GM21381 (cell line): ENCODE results near the gene FOXL2.

Experiments
- ATAC-seq: cut with Tn5 transposase; IDR thresholded peaks from one replicate; pipeline ENCODE4 v1.9.1; 2021; ENCODE audit warnings: mild to moderate bottlenecking, moderate library complexity; ENCODE audit not compliant: unreplicated experiment

Gene FOXL2

DNA sequence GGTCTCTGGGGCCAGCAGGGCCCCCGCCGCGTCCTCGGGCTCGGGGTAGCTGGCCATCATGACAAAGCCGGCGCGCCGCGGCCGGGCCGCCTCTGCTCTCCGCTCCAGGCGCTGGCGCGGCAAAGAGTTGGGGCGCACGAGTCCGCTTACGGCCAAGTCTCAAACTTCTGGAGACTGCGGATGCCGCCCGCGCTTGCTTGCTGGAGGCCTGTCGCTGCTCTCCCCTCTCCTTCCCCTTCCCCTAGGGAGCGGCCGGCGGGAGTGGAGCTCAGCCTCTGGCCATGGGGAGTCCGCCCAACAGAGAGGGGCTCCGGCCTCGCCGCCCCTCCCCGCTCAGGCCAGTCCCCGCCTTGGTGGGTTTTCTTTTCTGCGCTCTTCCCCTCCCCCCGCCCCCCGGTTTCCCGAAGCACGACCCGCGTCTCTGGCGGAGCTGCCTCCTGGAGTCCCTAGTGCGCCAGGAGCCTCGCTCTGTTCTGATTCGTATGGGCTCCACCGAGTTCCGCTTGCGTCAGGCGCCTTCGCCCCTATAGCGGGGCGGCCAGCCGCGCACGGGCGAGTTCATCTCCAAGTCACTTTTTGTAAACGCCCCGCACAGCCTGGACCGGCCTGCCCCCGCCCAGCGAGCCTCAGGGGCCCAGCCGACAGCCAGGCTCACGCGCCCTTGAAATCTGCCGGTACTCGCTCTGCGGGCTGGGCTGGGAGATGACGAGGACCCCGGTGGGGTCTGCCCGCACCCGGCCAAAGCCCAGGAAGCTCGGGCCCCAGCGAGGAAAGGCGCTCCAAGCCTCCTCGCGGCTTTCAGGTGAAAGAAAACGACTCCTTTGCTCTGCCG lies at the start of gene FOXL2, which contains the start of gene FOXL2NB:
Gene FOXL2, minus strand, starts transcription at position 475 of the 832 bp plus-strand sequence. Its CDS starts 415 bp downstream, at position 60.
Gene FOXL2NB, plus strand, starts transcription at position 555 of the 832 bp plus-strand sequence. Its CDS starts 148 bp downstream, at position 703.
- no peak for ATAC-seq

DNA sequence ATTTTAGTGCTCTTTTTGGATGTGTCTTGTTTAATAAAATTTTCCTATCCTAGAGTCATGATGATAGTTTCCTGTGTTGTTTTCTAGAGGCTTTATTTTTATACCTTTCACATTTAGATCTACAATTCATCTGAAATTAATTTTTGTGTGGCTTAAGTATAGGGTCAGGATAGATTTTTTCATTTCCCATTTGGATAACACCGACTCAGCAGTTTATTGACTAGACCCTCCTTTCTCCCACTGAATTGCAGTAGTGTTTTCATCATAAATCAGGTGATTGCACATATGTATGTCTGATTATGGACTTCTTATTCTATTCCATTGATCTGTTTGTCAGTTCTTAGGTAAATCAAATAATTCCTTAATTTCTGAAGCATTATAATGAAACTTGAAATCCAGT lies 48.8 kb upstream of the FOXL2 start:
- no peak for ATAC-seq

DNA sequence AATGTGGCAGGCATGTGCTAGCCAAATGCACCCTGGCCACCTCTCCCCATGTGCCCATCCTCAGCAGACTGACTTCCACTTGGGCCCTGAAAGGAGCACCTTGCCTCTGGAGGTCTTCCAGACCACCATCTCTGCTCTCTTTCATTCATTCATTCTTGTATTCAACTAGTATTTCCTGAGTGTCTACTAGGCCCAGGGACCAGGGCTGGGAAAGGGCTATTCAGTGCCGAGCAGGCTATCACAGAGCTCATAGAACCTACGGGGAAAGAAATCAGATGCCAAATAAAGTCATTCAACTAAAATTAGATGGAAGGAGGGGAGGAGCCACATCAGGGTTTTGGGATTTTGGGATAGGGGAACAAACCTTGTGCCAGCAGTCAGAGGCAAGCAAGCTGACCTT lies 40.2 kb upstream of the FOXL2 start:
- ATAC-seq: no peak

DNA sequence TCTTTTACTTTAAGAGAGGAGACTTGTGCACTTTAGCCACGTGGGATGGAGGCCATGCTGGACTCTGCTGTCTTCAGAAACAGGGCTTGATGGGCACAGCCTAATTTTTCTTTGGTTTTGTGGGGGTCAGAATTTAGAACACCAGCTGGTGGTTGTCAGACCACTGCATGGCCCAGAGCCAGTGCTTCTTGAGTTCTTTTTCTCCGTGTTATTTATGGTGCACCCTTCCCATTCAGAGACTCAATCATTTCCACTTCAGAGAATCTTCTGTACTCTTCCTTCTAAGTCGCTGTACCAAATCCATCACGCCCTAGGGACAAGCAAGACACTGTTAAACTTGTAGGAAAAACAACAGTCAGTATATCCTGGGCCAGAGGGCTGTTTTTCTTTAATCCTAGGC lies 39.0 kb upstream of the FOXL2 start:
- no peak for ATAC-seq

DNA sequence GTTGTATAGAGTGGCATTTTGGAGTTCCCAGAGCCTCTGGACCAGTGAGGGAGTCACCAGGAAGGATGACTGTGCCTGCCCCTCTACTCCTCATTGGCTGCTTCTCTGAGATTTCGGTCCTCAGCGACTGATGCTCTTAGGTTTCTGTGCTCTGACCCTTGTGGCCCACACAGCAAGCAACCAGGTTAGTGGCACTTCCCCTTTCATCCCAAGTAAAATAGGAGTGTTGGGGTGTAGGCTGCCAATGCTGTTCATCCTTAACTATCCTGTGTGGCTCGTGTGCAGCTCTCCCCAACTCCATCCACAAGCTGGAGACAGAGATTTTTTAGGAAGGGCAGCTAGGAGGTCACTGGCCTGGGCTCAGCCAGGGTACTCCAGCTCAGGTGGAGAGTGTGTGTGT lies 37.9 kb upstream of the FOXL2 start:
- no peak for ATAC-seq

DNA sequence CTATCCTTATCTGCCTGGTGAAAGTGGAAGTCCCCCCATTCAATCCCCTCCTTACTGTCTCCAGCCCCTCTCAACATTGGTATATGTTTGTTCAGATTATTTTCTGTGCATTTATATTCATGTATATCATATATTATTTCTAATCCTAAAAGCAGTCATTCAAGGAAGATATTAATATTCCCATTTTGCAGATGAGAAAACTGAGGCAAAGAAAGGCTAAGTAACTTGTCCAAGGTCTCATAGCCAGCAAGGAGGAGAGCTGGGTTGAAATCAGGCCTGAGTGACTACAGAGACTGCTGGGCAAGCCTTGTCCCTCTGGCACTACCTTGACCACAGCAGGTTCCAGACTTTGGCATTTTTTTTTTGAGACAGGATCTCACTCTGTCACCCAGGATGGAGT lies 29.1 kb upstream of the FOXL2 start:
- ATAC-seq: no peak

DNA sequence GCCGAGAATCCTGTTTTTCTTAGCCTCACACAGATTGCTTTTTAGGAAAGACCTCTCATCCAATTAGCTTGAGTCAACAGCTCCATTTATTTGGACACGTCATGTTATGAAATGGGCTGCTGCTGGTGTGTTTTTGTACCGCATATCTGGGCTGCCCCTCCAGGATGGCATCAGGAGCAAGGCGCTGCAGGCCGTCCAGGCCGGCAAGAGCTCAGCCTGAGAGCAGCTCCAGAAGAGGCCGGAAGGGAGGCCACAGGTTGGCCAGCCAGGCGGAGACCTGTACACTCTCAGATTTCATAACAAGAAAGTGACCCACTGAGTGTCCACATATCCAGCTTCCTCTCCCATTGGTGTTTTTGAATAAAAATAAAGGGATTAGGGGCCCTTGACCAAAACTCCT lies 28.4 kb upstream of the FOXL2 start:
- no peak for ATAC-seq

DNA sequence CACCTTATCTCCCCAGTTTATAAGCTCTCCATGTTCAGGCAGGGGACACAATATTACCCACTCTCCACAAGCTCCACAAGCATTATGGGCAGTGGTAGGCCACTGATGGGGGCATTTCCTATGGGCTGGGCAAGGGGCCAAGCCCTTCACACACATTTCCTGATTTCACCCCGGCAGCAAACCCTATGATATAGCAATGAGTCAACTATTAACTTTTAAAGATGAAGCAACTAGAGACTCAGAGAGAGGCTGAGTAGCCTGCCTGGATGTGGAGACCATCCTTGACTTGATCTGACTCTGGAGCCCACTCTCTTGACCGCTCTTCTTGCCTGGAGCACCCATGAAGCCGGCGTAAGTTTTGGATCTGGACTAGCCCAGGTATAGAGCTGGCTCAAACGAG lies 27.5 kb upstream of the FOXL2 start:
- ATAC-seq: no peak

DNA sequence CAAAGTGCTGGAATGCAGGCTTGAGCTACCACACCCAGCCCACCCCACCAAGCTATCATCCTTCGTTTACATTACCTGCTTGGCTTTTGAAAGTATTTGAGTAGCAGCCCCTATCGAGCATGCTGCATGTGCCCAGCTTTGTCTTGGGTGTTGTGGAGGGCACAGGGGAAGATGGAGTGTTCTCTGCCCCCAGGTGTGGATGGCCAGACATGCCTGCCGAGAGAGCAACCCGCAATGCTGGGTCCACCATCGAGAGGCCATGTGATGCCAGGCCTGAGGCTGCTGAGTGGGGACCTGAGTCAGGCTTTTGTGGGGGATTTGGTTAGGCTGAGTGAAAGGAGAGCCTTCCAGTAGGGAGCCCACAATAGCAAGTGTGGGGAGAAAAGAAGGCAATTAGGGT lies 26.0 kb upstream of the FOXL2 start:
- no peak for ATAC-seq

DNA sequence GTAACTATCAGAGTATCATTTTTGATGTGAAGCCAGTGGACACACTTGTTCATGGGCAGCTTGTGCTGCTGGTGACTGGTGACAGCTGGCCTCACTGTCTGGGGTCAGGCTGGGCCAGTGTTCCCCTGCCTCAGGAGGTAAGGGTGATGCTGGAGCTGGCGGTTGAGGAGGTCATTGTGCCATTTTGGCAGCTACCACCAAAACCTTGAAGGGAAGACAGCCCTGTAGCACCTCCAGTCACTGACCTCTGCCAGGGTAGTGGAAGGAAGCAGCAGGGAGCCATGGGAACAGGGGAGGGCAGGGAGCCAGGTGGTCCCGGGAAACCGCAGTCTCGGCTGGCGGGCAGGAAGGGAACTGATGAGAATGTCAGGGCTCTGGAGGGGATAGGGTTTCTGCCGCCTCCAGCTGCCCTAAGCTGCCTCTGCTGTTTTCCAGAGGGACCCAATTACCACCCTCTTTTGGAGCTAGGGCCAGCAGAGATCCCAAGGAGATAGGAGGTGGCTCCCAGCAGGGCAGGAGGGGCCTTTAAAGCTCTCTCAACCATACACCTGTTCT lies 24.9 kb upstream of the FOXL2 start:
- ATAC-seq: no peak

DNA sequence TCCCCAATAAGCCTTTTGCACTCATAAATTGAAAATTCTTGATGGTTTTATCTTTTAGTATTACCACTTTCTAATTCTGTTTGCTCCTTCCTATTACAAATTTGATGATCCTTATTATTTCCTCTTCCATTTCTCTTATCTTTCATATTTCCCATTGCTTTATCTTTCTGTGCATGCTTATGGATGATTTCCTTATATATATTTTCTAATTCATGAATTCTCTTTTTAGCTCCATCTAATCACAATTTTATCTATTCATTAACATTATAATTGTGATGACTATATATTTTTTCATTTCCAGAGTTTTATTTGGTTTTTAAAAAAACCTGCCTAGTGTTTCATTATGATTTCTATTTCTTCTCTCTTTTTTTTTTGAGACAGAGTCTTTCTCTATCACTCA lies 18.0 kb upstream of the FOXL2 start:
- ATAC-seq: no peak

DNA sequence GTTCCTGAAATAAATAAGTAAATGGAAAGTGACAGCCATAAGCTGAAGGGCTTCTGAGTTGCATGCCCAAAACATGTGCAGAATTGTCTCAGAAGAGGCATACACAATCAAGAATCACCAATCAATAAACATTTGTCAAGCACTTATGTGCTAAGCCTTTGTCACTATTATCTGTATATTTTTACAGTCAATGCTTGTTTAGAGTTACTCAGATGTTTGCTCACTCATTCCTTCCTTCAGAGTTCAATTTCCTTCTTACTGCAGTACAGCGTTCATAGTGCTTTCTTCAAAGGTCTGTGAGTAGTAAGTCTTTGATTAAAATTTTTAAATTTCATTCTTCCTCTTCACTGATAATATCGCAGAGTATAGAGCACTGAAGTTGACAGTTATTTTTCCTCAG lies 17.3 kb upstream of the FOXL2 start:
- no peak for ATAC-seq

DNA sequence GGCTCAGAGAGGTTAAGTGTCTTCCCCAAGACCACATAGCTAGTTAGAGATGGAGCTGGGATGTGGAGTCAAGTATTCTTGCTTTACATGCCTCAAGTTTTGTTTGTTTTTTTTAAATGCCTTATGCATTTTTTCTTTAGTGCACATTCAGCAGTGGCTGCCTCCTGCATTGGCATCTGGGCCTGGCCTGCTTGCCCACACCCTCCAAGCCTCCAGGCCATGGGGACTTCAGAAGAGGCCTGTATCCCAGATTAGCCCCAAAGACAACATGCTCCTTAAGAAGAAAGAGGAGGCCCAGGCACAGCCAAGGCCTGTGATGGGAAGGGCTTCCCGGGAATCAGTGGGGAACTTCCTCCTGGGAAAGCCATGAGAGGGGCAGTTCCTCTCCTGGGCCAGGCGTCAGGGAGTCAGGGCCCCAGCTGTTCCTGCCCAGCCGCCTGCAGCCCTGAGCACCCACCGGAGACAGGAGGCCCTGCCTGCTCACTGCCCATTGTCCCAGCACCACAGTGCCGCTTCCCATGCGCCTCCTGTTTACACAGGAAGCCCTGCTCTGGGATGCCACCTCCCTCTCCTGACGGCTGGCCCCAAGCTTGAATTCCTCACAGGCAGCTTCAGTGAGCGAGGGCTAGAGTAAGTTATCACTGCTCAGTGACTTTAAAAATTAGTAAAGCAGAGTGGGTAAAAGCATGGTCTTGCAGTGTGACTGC lies 16.1 kb upstream of the FOXL2 start:
- ATAC-seq: no peak

DNA sequence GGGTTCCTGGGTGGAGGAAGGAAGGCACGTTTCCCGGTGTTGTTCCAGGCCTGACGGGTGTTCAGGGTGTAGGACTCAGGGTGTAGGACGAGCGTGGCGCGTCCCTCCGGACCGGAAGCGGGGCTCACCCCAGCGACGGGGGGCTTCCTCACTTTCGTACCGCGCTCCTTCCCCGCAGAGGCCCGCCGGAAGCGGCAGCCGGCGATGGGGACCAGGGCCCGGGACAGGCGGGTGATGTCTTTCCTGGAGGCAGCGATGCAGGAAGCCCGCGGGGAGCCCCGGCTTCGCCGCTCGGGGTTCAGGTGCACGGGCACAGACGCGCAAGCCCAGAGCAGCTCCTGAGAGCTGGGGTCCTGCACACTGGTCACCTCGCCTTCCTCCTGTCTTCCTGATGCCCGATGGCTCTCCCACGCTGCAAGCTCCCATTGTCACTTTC lies 13.5 kb upstream of the FOXL2 start:
- no peak for ATAC-seq

DNA sequence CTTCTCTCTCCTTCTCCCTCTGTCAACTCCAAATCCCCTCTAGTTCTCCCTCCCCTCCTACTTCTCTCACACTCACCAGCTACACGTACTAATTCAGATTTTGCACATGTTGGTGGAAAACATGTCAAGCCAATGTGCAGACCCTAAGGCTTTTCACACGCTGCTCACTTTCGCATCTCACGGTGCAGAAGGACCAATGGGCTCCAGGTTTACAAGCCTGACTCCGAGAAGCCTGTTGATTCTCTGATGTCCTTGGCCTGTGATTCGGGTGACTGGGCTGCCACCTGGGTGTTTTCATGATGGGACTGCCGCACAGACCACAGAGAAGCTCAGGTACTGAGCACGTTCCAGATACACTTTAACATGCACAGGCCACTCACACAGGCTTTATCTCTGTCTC lies 3.8 kb upstream of the FOXL2 start:
- ATAC-seq: no peak

DNA sequence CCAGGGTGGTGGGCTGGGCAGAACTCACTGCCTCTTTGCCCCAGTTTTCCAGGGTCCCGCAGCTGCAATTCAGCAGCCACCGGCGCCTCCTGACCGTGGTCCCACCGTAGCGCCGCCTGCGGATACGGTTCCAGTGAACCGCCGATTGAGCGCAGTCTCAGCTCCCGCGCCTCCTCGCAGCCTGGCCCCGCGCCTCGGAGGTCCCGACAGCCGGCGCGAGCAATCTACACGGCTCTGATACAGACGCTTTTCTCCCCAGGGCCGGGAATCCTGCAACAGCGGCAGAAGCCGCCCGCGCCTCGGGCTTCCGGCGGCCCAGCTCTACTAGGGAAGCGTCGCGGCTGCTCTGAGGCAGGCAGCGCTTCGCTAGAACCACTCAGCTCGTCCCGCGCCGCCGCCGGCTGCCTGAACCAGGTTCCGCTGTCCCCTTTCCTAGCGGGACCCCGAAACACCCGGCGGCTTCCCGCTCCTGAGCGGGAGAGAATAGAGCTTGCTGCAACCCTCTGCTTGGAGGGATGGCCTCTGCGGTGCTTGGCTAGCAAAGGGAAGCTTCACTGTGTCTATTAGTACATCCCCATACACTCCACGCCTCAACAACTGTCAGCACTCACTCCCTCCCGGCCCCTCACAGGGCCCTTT lies 3.2 kb upstream of the FOXL2 start:
- ATAC-seq: no peak

DNA sequence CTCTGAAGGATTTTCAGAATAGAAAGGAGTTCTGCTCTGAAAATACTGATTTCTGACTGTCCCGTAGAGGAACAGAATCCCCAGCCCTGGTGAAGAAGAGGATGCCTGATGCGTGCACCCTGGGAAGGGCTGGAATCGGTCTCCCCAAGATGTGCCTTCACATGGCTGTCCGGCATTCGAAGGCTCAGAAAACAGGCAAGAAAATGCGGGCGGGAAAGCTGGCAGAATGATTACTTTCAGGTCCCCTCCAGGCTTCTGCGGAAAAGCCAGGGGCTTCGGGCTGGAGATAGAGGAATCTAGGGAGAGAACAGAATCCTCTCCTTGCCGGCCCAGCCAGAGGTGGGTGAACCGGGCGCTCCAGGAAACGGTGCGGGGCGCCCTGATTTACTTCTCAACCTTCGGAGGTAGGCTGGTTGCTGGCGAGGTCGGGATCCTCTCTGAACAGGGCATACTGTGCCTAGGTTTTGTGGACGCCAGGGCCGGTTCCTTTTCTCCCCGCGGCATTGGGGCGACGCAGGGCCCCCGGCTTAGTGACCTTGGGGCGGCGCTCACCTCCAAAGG lies 2.6 kb upstream of the FOXL2 start:
- ATAC-seq: no peak

DNA sequence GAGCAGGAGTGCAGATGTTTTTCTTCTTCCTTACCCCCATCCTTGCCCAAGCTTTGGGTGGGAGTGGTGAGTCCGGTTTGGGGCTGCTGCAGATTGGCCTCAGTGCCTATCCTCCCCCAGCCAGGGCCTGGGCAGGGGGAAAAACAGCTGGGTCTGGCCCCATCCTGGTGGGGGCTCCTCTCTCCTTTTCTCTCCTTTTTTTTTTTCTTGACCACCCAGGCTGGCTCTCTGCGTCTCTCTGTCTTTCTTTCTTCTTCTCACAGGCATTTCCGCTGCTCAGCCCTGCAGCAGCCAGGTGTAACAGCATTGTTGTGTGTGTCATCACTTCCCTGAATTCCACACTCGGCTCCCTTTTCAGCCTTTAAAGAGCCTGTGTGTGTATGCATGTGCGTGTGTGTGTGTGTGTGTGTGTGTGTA lies 2.1 kb upstream of the FOXL2 start:
- no peak for ATAC-seq

DNA sequence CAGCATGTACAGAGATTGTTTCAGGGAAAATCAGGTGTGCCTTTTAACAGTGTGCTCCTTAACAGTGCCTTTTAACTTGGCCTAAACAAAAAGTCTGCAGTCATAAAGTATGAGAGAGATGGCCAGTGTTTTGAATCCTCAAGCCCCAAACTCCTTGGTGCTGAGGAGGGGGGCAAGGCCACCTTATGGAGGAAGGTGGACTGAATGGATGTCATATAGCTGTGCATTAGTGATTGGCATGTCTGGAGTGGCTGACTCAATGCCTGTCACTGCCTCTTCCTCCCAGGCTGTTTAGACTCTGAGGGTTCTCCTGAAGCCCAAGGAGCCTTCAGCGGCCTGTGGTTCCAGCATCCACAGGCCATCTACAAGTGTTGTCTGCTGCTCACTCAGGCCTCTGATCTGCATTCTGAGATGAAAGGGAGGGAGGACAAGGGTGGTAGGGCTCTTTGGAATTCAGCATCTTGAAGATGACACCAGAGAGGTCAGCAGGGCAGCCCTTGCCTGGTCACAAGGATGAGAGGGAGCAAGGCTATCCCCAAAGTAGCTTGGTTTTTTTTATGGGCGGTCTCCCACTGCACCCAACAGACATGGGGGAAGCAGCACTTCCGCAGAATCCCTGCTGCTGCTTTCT lies 1.5 kb upstream of the FOXL2 start:
- no peak for ATAC-seq

DNA sequence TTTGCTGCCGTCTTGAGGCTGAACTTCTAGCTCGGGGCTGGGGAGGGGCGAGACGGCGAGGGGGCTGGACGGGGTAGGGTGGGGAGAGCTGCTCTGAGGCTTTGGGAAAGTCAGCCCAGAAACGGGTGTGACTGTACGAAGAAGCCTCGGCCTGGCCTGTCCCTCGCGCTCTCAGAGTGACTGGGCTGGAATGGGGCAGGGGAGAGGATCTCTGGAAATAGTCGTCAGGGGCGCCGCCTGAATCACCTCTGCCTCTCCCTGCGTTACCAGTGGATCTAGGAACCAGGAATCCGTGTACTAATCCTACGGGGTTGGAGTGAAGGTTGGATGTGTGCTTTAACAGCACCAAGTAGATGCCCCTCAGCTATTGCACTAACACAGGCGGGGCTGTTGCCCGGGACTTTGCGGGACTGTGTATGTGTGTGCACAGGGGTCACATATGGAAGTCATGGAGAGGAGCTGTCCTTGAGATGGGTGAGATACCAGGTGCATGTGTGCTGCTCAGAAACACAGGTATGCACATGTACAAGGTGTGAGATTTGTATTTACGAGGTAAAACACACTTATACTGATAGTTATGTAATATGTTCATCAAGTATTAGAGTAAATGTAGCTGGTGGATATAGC lies 671 bp upstream of the FOXL2 start:
- no peak for ATAC-seq
